ENCODE data around the gene ETFA.
"Not testable (repeated sequence)": the region's sequence is repeated elsewhere in the genome, so short reads cannot be mapped to it uniquely, and the experiment has no call there.

The ETFA gene

GRCh38 chr15:76327191-76328105 lies 16.2 kb upstream of the ETFA start:
- no peak for DNase-seq (ENCODE audit: extremely low read depth in 1 of 2, low read depth in 1 of 2)

GRCh38 chr15:76325704-76326103 lies 14.4 kb upstream of the ETFA start:
- DNase-seq (ENCODE audit: extremely low read depth in 1 of 2, low read depth in 1 of 2), result no peak

GRCh38 chr15:76324066-76324465 lies 12.8 kb upstream of the ETFA start:
- no peak for DNase-seq (ENCODE audit: extremely low read depth in 1 of 2, low read depth in 1 of 2)

- no peak for DNase-seq (ENCODE audit: extremely low read depth in 1 of 2, low read depth in 1 of 2)
These were observed 10.3 kb upstream of the ETFA start for GRCh38 chr15:76321602-76322001.

- no peak for DNase-seq (ENCODE audit: extremely low read depth in 1 of 2, low read depth in 1 of 2)
These were observed 9.9 kb upstream of the ETFA start for GRCh38 chr15:76321171-76321570.

GRCh38 chr15:76320012-76320411 lies 8.7 kb upstream of the ETFA start:
- no peak for DNase-seq (ENCODE audit: extremely low read depth in 1 of 2, low read depth in 1 of 2)

GRCh38 chr15:76313731-76314130 lies 2.5 kb upstream of the ETFA start:
- DNase-seq (ENCODE audit: extremely low read depth in 1 of 2, low read depth in 1 of 2), result no peak

GRCh38 chr15:76313175-76313567 lies 1.9 kb upstream of the ETFA start:
- not testable (repeated sequence) for DNase-seq (ENCODE audit: extremely low read depth in 1 of 2, low read depth in 1 of 2)

- no peak for DNase-seq (ENCODE audit: extremely low read depth in 1 of 2, low read depth in 1 of 2)
These were observed 1.4 kb upstream of the ETFA start for GRCh38 chr15:76312540-76313174.

GRCh38 chr15:76310475-76311099 lies 682 bp downstream of the ETFA start:
- no peak for DNase-seq (ENCODE audit: extremely low read depth in 1 of 2, low read depth in 1 of 2)

- no peak for DNase-seq (ENCODE audit: extremely low read depth in 1 of 2, low read depth in 1 of 2)
These were observed 1.5 kb downstream of the ETFA start for GRCh38 chr15:76309601-76310330.

GRCh38 chr15:76303909-76304308 lies 7.4 kb downstream of the ETFA start:
- DNase-seq (ENCODE audit: extremely low read depth in 1 of 2, low read depth in 1 of 2), result no peak

GRCh38 chr15:76299786-76300185 lies 11.5 kb downstream of the ETFA start:
- DNase-seq (ENCODE audit: extremely low read depth in 1 of 2, low read depth in 1 of 2), result no peak

- DNase-seq (ENCODE audit: extremely low read depth in 1 of 2, low read depth in 1 of 2), result no peak
These were observed 12.3 kb downstream of the ETFA start for GRCh38 chr15:76298986-76299385.

- DNase-seq (ENCODE audit: extremely low read depth in 1 of 2, low read depth in 1 of 2), result not testable (repeated sequence)
These were observed 13.3 kb downstream of the ETFA start for GRCh38 chr15:76297951-76298350.

- DNase-seq (ENCODE audit: extremely low read depth in 1 of 2, low read depth in 1 of 2), result no peak
These were observed 14.4 kb downstream of the ETFA start for GRCh38 chr15:76296849-76297248.

GRCh38 chr15:76294463-76294862 lies 16.8 kb downstream of the ETFA start:
- DNase-seq (ENCODE audit: extremely low read depth in 1 of 2, low read depth in 1 of 2), result not testable (repeated sequence)

- DNase-seq (ENCODE audit: extremely low read depth in 1 of 2, low read depth in 1 of 2), result no peak
These were observed 17.9 kb downstream of the ETFA start for GRCh38 chr15:76293361-76293760.

- DNase-seq (ENCODE audit: extremely low read depth in 1 of 2, low read depth in 1 of 2), result no peak
These were observed 21.7 kb downstream of the ETFA start for GRCh38 chr15:76289582-76289981.

GRCh38 chr15:76286271-76286879 lies 24.9 kb downstream of the ETFA start:
- DNase-seq (ENCODE audit: extremely low read depth in 1 of 2, low read depth in 1 of 2), result no peak

All from activated CD8-positive, alpha-beta memory T cell treated with anti-CD3 and anti-CD28 coated beads for 1 hour (primary cell).